22Rv1 (cell line): ENCODE results near the gene QSOX1.

Experiments
- H3K27ac ChIP-seq: fragments of 450-650 bp; 2 replicates; pipeline ENCODE4 v1.5.1; 2017
- ZFX ChIP-seq: fragments of 450-650 bp; IDR thresholded peaks from 2 replicates; pipeline ENCODE4 v1.6.1; 2017; ENCODE audit warnings: antibody characterized with exemption, borderline replicate concordance
- TF ChIP-seq, protein P1 (sequence below): fragments of 450-650 bp; IDR thresholded peaks from 2 replicates; pipeline ENCODE4 v1.5.1; 2017; ENCODE audit warnings: mild to moderate bottlenecking

The QSOX1 gene

DNA sequence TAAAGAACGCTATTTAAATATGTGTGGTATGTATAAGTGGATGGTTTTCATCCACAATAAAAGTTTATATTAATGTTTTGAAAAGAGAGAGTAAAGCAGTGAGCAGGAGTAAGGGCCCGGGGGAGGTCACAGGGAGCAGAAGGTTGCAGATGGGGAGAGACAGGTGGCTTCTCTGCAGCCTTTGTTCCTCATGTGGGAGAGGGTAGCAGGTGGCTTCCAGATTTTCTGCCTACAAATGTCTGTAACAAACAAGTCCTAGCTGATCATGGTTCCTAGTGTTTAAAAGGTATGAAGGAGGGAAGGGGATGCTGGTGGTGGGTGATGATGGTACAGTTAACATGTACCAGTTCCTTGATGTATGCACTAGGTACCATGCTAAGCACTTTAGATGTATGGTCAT, 18.8 kb downstream of the QSOX1 start:
- no peak for TF ChIP-seq ZFX
- TF ChIP-seq, protein P1, sequence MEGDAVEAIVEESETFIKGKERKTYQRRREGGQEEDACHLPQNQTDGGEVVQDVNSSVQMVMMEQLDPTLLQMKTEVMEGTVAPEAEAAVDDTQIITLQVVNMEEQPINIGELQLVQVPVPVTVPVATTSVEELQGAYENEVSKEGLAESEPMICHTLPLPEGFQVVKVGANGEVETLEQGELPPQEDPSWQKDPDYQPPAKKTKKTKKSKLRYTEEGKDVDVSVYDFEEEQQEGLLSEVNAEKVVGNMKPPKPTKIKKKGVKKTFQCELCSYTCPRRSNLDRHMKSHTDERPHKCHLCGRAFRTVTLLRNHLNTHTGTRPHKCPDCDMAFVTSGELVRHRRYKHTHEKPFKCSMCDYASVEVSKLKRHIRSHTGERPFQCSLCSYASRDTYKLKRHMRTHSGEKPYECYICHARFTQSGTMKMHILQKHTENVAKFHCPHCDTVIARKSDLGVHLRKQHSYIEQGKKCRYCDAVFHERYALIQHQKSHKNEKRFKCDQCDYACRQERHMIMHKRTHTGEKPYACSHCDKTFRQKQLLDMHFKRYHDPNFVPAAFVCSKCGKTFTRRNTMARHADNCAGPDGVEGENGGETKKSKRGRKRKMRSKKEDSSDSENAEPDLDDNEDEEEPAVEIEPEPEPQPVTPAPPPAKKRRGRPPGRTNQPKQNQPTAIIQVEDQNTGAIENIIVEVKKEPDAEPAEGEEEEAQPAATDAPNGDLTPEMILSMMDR: no peak
- H3K27ac ChIP-seq: no peak overlapping the region

DNA sequence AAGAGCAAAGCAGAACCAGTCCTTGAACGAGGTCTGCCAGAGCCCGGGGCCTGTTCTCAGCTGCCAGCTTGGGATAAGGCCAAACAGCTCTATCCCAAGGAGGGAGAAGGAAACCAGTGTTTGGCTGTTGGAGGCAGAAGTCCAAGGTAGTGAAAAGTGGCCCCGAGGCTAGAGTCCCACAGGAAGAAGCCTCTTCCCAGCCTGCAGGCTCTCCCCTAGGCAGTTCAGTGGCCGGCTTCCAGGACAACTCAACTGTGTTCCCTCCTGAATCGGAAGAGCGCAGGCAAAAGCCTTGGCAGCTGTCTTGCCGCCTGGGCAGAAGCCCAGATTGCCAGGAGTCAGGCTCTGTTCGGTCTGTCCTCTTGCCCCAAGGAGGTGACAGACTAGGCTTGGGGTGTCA, 19.3 kb downstream of the QSOX1 start:
- no peak overlapping the region for H3K27ac ChIP-seq
- TF ChIP-seq ZFX: no peak
- TF ChIP-seq, protein P1: no peak

DNA sequence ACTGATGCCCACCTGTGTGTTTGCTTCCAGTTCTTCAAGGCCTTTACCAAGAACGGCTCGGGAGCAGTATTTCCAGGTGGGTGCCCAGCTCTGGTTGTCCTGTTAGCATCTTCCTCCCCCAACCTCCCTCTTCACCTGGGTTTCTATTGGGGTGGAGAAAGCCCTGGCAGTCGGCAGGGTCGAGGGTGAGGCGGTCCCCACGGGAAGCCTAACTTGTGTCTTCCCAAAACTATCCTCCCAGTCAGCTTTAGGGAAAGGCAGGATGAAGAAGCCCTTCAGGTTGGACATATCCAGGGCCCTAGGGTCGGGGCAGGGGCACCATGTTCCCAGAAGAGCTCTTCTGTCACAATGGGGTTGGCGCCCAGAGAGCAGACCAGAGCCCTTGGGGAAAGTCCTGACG, 20.6 kb downstream of the QSOX1 start:
- no peak overlapping the region for H3K27ac ChIP-seq
- TF ChIP-seq, protein P1: no peak
- no peak for TF ChIP-seq ZFX

DNA sequence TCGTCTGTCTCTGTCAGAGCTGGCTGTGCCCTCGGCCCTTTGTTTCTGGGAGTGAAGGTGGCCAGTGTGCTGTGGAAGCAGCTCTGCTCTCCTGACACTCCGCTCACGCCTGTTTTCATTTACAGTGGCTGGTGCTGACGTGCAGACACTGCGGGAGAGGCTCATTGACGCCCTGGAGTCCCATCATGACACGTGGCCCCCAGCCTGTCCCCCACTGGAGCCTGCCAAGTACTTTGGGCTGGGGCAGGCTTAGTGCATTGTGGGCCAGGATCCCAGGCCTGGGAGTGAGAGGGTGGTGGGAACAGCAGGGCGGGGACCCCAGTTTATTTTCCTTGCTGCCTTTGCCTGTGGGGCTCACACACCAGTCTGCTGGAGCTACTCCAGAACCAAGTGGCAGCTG, 21.1 kb downstream of the QSOX1 start:
- H3K27ac ChIP-seq: no peak overlapping the region

DNA sequence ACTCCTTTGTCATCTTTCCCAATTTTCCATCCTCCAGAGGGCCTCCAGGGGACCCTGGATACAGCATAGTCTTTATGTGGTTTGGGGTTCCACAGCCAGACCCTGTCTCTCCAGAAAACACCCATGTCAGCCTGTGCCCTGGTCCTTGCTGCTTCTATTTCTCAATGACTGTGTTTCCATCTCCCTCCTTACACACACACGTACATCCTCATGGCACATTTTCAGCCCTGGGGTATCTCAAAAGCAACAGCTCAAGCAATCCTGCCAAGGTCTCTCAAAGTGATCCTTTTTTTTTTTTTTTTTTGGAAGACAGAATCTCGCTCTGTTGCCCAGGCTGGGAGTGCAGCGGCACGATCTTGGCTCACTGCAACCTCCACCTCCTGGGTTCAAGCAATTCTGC, 22.3 kb downstream of the QSOX1 start:
- H3K27ac ChIP-seq: no peak overlapping the region
- no peak for TF ChIP-seq ZFX
- TF ChIP-seq, protein P1: no peak

More for the DNA sequence above, 21.1 kb downstream of the QSOX1 start:
- TF ChIP-seq, protein P1: no peak
- no peak for TF ChIP-seq ZFX

DNA sequence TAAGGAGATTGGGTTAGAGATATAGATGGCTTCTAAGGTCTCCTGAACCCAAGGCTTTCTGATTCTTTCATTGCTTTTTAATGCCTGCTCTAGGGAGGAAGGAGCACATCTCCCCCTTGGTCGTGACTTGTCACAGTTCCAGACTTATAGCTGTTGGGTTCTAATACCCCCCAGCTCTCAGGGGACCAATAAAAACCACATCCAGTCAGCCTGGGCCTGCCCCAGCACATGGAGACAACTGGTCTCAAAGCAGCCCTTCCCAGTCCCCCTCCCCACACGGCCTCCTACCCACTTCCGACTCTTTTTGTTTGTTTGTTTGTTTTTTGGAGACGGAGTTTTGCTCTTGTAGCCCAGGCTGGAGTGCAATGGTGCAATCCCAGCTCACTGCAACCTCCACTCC, 23.3 kb downstream of the QSOX1 start:
- H3K27ac ChIP-seq: no peak overlapping the region
- TF ChIP-seq ZFX: no peak
- TF ChIP-seq, protein P1: no peak

DNA sequence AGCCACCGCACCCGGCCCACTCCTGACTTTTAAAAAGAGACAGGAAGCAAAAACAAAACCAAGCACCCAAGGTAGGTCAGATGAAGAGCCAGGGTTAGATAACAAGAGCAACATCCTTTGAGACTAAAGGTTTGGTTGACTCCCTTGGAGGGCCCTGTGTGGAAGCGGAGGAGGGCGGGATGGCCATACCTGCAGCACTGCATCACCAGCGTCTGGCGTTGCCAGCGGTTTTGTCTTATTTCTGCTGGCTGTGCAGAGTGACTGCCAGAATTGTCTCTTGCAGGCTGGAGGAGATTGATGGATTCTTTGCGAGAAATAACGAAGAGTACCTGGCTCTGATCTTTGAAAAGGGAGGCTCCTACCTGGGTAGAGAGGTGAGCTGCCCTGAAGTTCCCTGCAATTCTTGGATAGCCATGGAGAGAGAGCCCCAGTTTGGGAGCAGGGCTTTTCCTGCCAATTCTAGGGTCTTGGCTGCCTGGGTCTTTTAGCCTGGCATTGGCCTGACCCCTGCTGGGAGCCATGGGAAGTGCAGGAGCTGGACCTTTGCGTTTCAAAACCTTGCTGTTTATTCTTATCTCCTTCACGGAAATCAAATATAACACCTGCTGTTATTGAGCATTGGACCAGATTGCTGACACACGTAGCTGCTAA, 24.0 kb downstream of the QSOX1 start:
- TF ChIP-seq, protein P1: peak; percentile 99
- TF ChIP-seq ZFX: no peak
- no peak overlapping the region for H3K27ac ChIP-seq
